Ovary (tissue), 3 donors: ENCODE measurements around the gene ADPRHL1.

Experiments used
- CTCF ChIP-seq, 3 donors: fragments of 450-650 bp in 2 of 3; fragments of 200-600 bp in 1 of 3; IDR thresholded peaks; one replicate each; pipeline versions ENCODE4 v1.5.1 to v1.8.0; 2016 to 2022; ENCODE audit warnings: antibody characterized with exemption in 3 of 3, mild to moderate bottlenecking in 1 of 3
- EP300 ChIP-seq: sonication (generic); formaldehyde crosslinking; IDR thresholded peaks from one replicate; pipeline ENCODE4 v1.6.1; 2017; ENCODE audit warnings: antibody characterized with exemption
- POLR2A ChIP-seq: fragments of 450-650 bp; IDR thresholded peaks from one replicate; pipeline ENCODE4 v1.6.1; 2017; ENCODE audit warnings: antibody characterized with exemption, mild to moderate bottlenecking, moderate library complexity
- donor health status: DM: no; HTN: no; CAD: no.

GRCh38 chr13:113477724-113478123 is 24.4 kb upstream of the ADPRHL1 start:
- TF ChIP-seq EP300 = no peak
- no peak for TF ChIP-seq CTCF (IDR thresholded peaks at IDR 0.05)
- no peak for TF ChIP-seq POLR2A
